H1 (cell line): ENCODE data around the gene SLC9A3. TPM values are rescaled to one million over a fixed set of nuclear protein-coding genes. Genes with fewer than 3 reads are reported as not detected.

Experiments used
- BRCA1 ChIP-seq: IDR thresholded peaks from 2 replicates; pipeline ENCODE4 v1.6.1; 2012; ENCODE audit warnings: low read depth, low read length, improper control_type of control experiment
- CBX5 ChIP-seq: fragments of 300-800, 300-1000 bp; sonication (generic); IDR thresholded peaks from 2 replicates; pipeline ENCODE4 v1.7.1; 2016; ENCODE audit warnings: antibody characterized with exemption, low read length, low read depth
- EZH2 ChIP-seq: fragments of 200-600 bp; sonication (generic); IDR thresholded peaks from 2 replicates; pipeline ENCODE4 v1.7.1; 2012; ENCODE audit warnings: low read depth, mild to moderate bottlenecking, moderate library complexity, low read length, inconsistent platforms; ENCODE audit not compliant: severe bottlenecking
- KDM4A ChIP-seq: IDR thresholded peaks from one replicate; pipeline ENCODE4 v1.7.1; 2012; ENCODE audit warnings: low read depth, mild to moderate bottlenecking, moderate library complexity, low read length, inconsistent platforms; ENCODE audit not compliant: severe bottlenecking
- NANOG ChIP-seq: IDR thresholded peaks from 2 replicates; pipeline ENCODE4 v1.6.1; 2011; ENCODE audit warnings: low read length, low read depth, mild to moderate bottlenecking, inconsistent platforms; ENCODE audit not compliant: insufficient read depth, poor library complexity, severe bottlenecking
- PHF8 ChIP-seq: fragments of 200-600 bp; sonication (generic); conservative IDR thresholded peaks from 2 replicates; pipeline ENCODE4 v1.7.1; 2012; ENCODE audit warnings: low read depth, mild to moderate bottlenecking, inconsistent platforms, low read length, moderate library complexity
- RBBP5 ChIP-seq: IDR thresholded peaks from 2 replicates; pipeline ENCODE4 v1.7.1; 2012; ENCODE audit warnings: low read depth, mild to moderate bottlenecking, inconsistent platforms, low read length, moderate library complexity, borderline replicate concordance
- RNF2 ChIP-seq: fragments of 200-900, 300-1000 bp; sonication (generic); IDR thresholded peaks from 2 replicates; pipeline ENCODE4 v1.7.1; 2016; ENCODE audit warnings: borderline replicate concordance, low read depth, mild to moderate bottlenecking, antibody characterized with exemption, low read length; ENCODE audit not compliant: poor library complexity, severe bottlenecking; ENCODE audit errors: missing control alignments
- TAF1 ChIP-seq: IDR thresholded peaks from 2 replicates; pipeline ENCODE4 v1.6.1; 2011; ENCODE audit warnings: mild to moderate bottlenecking, low read depth, low read length
- TAF7 ChIP-seq: optimal IDR thresholded peaks from 2 replicates; pipeline ENCODE3; 2011; ENCODE audit warnings: low read depth, mild to moderate bottlenecking, inconsistent platforms, low read length, moderate library complexity, borderline replicate concordance
- YY1 ChIP-seq: IDR thresholded peaks from 2 replicates; pipeline ENCODE4 v1.6.1; 2011; ENCODE audit warnings: low read depth, mild to moderate bottlenecking, low read length
- ZNF274 ChIP-seq: IDR thresholded peaks from 2 replicates; pipeline ENCODE4 v1.7.0; 2012; ENCODE audit warnings: low read length, borderline replicate concordance; ENCODE audit errors: extremely low read depth
- polyA plus RNA-seq, 7 experiments: library from polyadenylated mRNA; depleted of rRNA in 3 of 7; stranded (reverse) in 5 of 7; unstranded in 2 of 7; fragments of >200 nt in 5 of 7; fragments of 200-250 nt in 2 of 7; gene quantifications; 1 replicate in 5 of 7; 2 replicates in 1 of 7; 4 replicates in 1 of 7; pipeline versions ENCODE4 v1.2.1 to v1.2.3, GENCODE V29; 2011 to 2013; ENCODE audit warnings: missing spikeins in 2 of 7, mixed read lengths in 2 of 7
- total RNA-seq: library from RNA; stranded (reverse); fragmentation: NEBNext Ultra II Directional; extraction: Animal tissue kit (Norgen Biotek cat#: 25700); gene quantifications from 2 replicates; pipeline ENCODE4 v1.2.1, GENCODE V29; 2021
- TF ChIP-seq, protein P1 (sequence below), 3 experiments: IDR thresholded peaks; 1 replicate in 2 of 3; 2 replicates in 1 of 3; pipeline versions ENCODE4 v1.5.1 to v1.6.1; 2011; ENCODE audit warnings: low read length in 3 of 3, mild to moderate bottlenecking in 3 of 3, inconsistent platforms in 2 of 3, low read depth in 1 of 3, moderate library complexity in 1 of 3; ENCODE audit not compliant: insufficient read depth in 1 of 3; ENCODE audit errors: control extremely low read depth in 1 of 3
- TF ChIP-seq, protein P2 (sequence below): IDR thresholded peaks from 2 replicates; pipeline ENCODE4 v1.6.1; 2012; ENCODE audit warnings: inconsistent platforms

The SLC9A3 gene
- total and polyA plus RNA-seq, 2 of the 8 experiments (the other 6 are each of a cell fraction or from before 2014, with no cell fraction given): 0.95 to 1.0 TPM

DNA sequence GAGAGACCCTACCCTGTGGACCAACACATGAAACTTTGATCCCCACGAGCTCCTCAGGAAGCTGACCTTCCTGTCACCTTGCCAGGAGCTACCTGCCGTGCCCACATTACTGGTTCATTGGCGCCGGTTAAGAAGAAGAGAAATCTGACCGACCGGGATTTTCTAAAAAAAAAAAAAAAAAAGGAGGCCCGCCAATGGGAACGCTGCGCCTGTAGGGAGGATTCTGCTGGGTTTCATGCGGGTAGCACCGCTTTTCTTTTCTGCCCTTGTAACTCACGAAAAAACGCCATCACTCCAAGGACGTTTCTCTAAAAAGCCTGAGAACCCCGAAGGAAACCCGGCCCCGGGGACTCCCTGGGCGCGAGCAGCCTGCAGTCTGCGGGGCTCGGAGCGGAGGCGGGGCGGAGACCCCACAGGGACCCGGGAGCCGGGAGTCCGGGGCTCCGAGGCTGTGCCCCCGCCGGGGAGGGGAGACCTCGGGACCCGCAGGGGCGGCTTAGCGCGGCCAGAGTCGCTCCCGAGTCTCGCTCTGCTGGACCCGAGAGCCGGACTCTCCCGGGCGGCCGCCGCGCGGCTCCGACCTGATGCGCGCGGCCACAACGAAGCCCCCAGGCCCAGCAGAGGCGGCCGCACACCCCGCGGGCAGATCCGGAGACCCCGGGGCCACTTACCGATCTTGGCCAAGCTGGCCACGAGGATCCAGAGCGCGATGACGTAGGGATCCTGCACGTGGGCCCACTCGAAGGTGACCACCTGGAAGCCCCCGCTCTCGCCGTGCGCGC is 617 bp downstream of the SLC9A3 start (continued):
- TF ChIP-seq ZNF274: no peak
- TF ChIP-seq, protein P1, sequence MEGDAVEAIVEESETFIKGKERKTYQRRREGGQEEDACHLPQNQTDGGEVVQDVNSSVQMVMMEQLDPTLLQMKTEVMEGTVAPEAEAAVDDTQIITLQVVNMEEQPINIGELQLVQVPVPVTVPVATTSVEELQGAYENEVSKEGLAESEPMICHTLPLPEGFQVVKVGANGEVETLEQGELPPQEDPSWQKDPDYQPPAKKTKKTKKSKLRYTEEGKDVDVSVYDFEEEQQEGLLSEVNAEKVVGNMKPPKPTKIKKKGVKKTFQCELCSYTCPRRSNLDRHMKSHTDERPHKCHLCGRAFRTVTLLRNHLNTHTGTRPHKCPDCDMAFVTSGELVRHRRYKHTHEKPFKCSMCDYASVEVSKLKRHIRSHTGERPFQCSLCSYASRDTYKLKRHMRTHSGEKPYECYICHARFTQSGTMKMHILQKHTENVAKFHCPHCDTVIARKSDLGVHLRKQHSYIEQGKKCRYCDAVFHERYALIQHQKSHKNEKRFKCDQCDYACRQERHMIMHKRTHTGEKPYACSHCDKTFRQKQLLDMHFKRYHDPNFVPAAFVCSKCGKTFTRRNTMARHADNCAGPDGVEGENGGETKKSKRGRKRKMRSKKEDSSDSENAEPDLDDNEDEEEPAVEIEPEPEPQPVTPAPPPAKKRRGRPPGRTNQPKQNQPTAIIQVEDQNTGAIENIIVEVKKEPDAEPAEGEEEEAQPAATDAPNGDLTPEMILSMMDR (IDR thresholded peaks at IDR 0.05; ENCODE audit: control extremely low read depth in 1 of 3, insufficient read depth in 1 of 3, low read depth in 1 of 3, low read length in 3 of 3): no peak
- no peak for TF ChIP-seq NANOG
- no peak for TF ChIP-seq PHF8
- TF ChIP-seq RNF2: peak; percentile 52
- TF ChIP-seq TAF1: no peak
- no peak for TF ChIP-seq BRCA1
- TF ChIP-seq RBBP5: no peak
- TF ChIP-seq, protein P2, sequence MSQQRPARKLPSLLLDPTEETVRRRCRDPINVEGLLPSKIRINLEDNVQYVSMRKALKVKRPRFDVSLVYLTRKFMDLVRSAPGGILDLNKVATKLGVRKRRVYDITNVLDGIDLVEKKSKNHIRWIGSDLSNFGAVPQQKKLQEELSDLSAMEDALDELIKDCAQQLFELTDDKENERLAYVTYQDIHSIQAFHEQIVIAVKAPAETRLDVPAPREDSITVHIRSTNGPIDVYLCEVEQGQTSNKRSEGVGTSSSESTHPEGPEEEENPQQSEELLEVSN: peak; percentile 77
- no peak for TF ChIP-seq YY1
- no peak for TF ChIP-seq TAF7
- peak; percentile 87 for TF ChIP-seq EZH2
- no peak for TF ChIP-seq CBX5
- peak; percentile 88 for TF ChIP-seq KDM4A
